HepG2 (cell line): ENCODE measurements around the gene CIB1. TPM values are rescaled to one million over a fixed set of nuclear protein-coding genes. Genes with fewer than 3 reads are reported as not detected.

ENCODE experiments used
- ATAC-seq: fragments of 200-7000 bp; cut with Tn5 transposase; 3 replicates; pipeline ENCODE4 v1.9.1; 2020; ENCODE audit warnings: mild to moderate bottlenecking, moderate library complexity
- BruUV-seq: library from RNA; stranded (reverse); fragments of 400-500 nt; replicated peaks from 2 replicates; lab custom pipeline; 2021; lab: Mats Ljungman, UMichigan
- CTCF ChIA-PET: fragments of 300-600 bp; formaldehyde crosslinking; extraction: SDS; loops from one replicate; lab custom pipeline; 2021; ENCODE audit warnings: low total read pairs, inconsistent platforms, low intra/inter-chr PET ratio; lab: Yijun Ruan, JAX
- POLR2A ChIA-PET: fragments of 350-600 bp; sonication (Branson Sonifier 250); formaldehyde crosslinking; loops from one replicate; lab custom pipeline; 2020; ENCODE audit warnings: antibody characterized with exemption, inconsistent platforms; lab: Yijun Ruan, JAX
- DNase-seq: peaks from one replicate; pipeline ENCODE4 v3.0.0-alpha.2; 2015; ENCODE audit warnings: low spot score
- FAIRE-seq: peaks from 3 replicates; lab custom pipeline; 2011; peaks lifted over from hg19 to GRCh38; lab: Jason Lieb, UNC
- H2AFZ ChIP-seq: one replicate; pipeline ENCODE4 v1.6.1; 2011; ENCODE audit warnings: low read length, inconsistent platforms
- H3K27ac ChIP-seq: fragments of 300-600 bp; 3 replicates; pipeline ENCODE4 v1.8.0; 2011; ENCODE audit warnings: mixed run types, mild to moderate bottlenecking, mixed read lengths, low read length, inconsistent platforms; ENCODE audit not compliant: insufficient read depth; ENCODE audit errors: extremely low read length
- H3K27me3 ChIP-seq, 2 experiments: fragments of 200-600 bp in 1 of 2; 2 replicates in 1 of 2; 3 replicates in 1 of 2; pipeline versions ENCODE4 v1.6.0 to v1.8.0; 2011; ENCODE audit warnings: low read length in 2 of 2, mild to moderate bottlenecking in 2 of 2, moderate library complexity in 2 of 2, inconsistent platforms in 1 of 2; ENCODE audit not compliant: insufficient read depth in 2 of 2, control insufficient read depth in 1 of 2
- H3K36me3 ChIP-seq, 2 experiments: fragments of 200-600 bp in 1 of 2; replicated peaks in 1 of 2; 2 replicates in 1 of 2; 3 replicates in 1 of 2; pipeline versions ENCODE4 v1.5.1 to v1.8.0; 2011; ENCODE audit warnings: low read length in 2 of 2, inconsistent platforms in 1 of 2; ENCODE audit not compliant: insufficient read depth in 2 of 2, control insufficient read depth in 1 of 2
- H3K4me1 ChIP-seq: 2 replicates; pipeline ENCODE4 v1.5.1; 2012; ENCODE audit warnings: low read length, inconsistent platforms; ENCODE audit not compliant: insufficient read depth
- H3K4me2 ChIP-seq: 2 replicates; pipeline ENCODE4 v1.6.0; 2011; ENCODE audit warnings: low read depth, low read length, inconsistent platforms
- H3K4me3 ChIP-seq, 3 experiments: fragments of 200-600 bp in 1 of 3; sonication (generic), shearing (Covaris generic) in 1 of 3; replicated peaks in 1 of 3; 2 replicates each; pipeline ENCODE4 v1.5.1; 2011 to 2016; ENCODE audit warnings: low read length in 3 of 3, inconsistent platforms in 2 of 3, low read depth in 2 of 3, mild to moderate bottlenecking in 2 of 3, control low read depth in 1 of 3, mixed read lengths in 1 of 3; ENCODE audit not compliant: insufficient read depth in 1 of 3
- H3K79me2 ChIP-seq: one replicate; pipeline ENCODE4 v1.6.1; 2011; ENCODE audit warnings: low read length, inconsistent platforms; ENCODE audit not compliant: insufficient read depth
- H3K9ac ChIP-seq: 2 replicates; pipeline ENCODE4 v1.6.0; 2011; ENCODE audit warnings: mild to moderate bottlenecking, low read depth, low read length, inconsistent platforms; ENCODE audit not compliant: insufficient read depth
- H3K9me3 ChIP-seq: 2 replicates; pipeline ENCODE4 v1.5.1; 2012; ENCODE audit warnings: mild to moderate bottlenecking, low read length
- H4K20me1 ChIP-seq: 2 replicates; pipeline ENCODE4 v1.6.0; 2011; ENCODE audit warnings: inconsistent platforms, mild to moderate bottlenecking, low read length, moderate library complexity; ENCODE audit not compliant: insufficient read depth
- ATRX ChIP-seq: sonication (generic); formaldehyde crosslinking; IDR thresholded peaks from 2 replicates; pipeline ENCODE4 v1.4.0; 2020; ENCODE audit warnings: missing genetic modification reagents, borderline replicate concordance
- DDIT3 ChIP-seq: sonication (generic); formaldehyde crosslinking; IDR thresholded peaks from 2 replicates; pipeline ENCODE4 v1.4.0; 2020; ENCODE audit warnings: mild to moderate bottlenecking, missing genetic modification reagents
- MNT ChIP-seq: fragments of 450-650 bp; IDR thresholded peaks from 2 replicates; pipeline ENCODE4 v1.6.1; 2016
- NR2F2 ChIP-seq: IDR thresholded peaks from 2 replicates; pipeline ENCODE4 v1.6.1; 2012; ENCODE audit warnings: low read depth, inconsistent platforms, borderline replicate concordance
- ONECUT2 ChIP-seq: sonication (generic); formaldehyde crosslinking; IDR thresholded peaks from 2 replicates; pipeline ENCODE4 v1.4.0; 2020; ENCODE audit warnings: missing genetic modification reagents
- SMAD9 ChIP-seq: sonication (generic); formaldehyde crosslinking; IDR thresholded peaks from 2 replicates; pipeline ENCODE4 v1.5.1; 2020; ENCODE audit warnings: mild to moderate bottlenecking, missing genetic modification reagents
- SOX13 ChIP-seq, 3 experiments: fragments of 450-650 bp in 1 of 3; sonication (generic) in 1 of 3; formaldehyde crosslinking in 1 of 3; IDR thresholded peaks in 2 of 3; conservative IDR thresholded peaks in 1 of 3; 2 replicates each; pipeline versions ENCODE4 v1.5.0 to v1.6.1; 2016 to 2020; ENCODE audit warnings: antibody characterized with exemption in 1 of 3, mild to moderate bottlenecking in 1 of 3, missing compliant biosample characterization in 1 of 3, missing genetic modification reagents in 1 of 3, moderate library complexity in 1 of 3
- SOX6 ChIP-seq, 2 experiments: fragments of 450-650 bp in 1 of 2; sonication (generic) in 1 of 2; formaldehyde crosslinking in 1 of 2; IDR thresholded peaks; 2 replicates each; pipeline versions ENCODE4 v1.4.0 to v1.6.1; 2017 to 2020; ENCODE audit warnings: antibody characterized with exemption in 1 of 2, mild to moderate bottlenecking in 1 of 2, missing genetic modification reagents in 1 of 2
- TARDBP ChIP-seq: sonication (generic); formaldehyde crosslinking; IDR thresholded peaks from 2 replicates; pipeline ENCODE4 v1.8.0; 2022; ENCODE audit warnings: mild to moderate bottlenecking, missing genetic modification reagents
- THAP8 ChIP-seq: sonication (generic); formaldehyde crosslinking; IDR thresholded peaks from 2 replicates; pipeline ENCODE4 v1.5.1; 2020; ENCODE audit warnings: missing genetic modification reagents, mild to moderate bottlenecking, borderline replicate concordance
- TRIM22 ChIP-seq: fragments of 450-650 bp; IDR thresholded peaks from 2 replicates; pipeline ENCODE4 v1.6.1; 2017
- ZNF609 ChIP-seq: sonication (generic); formaldehyde crosslinking; IDR thresholded peaks from 2 replicates; pipeline ENCODE4 v1.4.0; 2020; ENCODE audit warnings: mild to moderate bottlenecking, missing genetic modification reagents, borderline replicate concordance
- ZNF780A ChIP-seq: sonication (generic); formaldehyde crosslinking; IDR thresholded peaks from 2 replicates; pipeline ENCODE4 v1.8.0; 2022; ENCODE audit warnings: mild to moderate bottlenecking, missing genetic modification reagents, moderate library complexity
- ZNF841 ChIP-seq: sonication (generic); formaldehyde crosslinking; IDR thresholded peaks from 2 replicates; pipeline ENCODE4 v1.8.1; 2023; ENCODE audit warnings: missing genetic modification reagents, borderline replicate concordance
- WGBS: methylation state at CpG from one replicate; pipeline ENCODE4 v1.1.6; 2017; ENCODE audit warnings: low lambda C conversion rate; 5-methylcytosine and 5-hydroxymethylcytosine counted together
- in situ Hi-C: cut with HindIII; loops from 2 replicates; pipeline ENCODE4 v1.10.0; 2017; ENCODE audit warnings: low pct_unique_long_range_greater_than_20kb; ENCODE audit not compliant: extremely low pct_ligation_motif_present
- intact Hi-C: fragments of 100-400 bp; cut with micrococcal nuclease; formaldehyde crosslinking; loops from one replicate; pipeline ENCODE4 v1.10.0; 2022; ENCODE audit not compliant: unreplicated experiment
- polyA plus RNA-seq, 8 experiments: library from polyadenylated mRNA; depleted of rRNA in 3 of 8; stranded (reverse) in 7 of 8; unstranded in 1 of 8; fragments of >200 nt; fragmentation: Illumina TruSeq in 4 of 8; extraction: Trizol in 4 of 8; gene quantifications; 2 replicates each; pipeline versions ENCODE4 v1.2.1 to v1.2.3, GENCODE V29; 2011 to 2016; ENCODE audit warnings: low read depth in 4 of 8, missing spikeins in 1 of 8, mixed read lengths in 1 of 8; ENCODE audit not compliant: insufficient read depth in 1 of 8
- total RNA-seq, 5 experiments: library from RNA; depleted of rRNA; stranded (reverse); fragments of >200 nt; fragmentation: Illumina TruSeq; extraction: Trizol; gene quantifications; 2 replicates each; pipeline ENCODE4 v1.2.3, GENCODE V29; 2016; ENCODE audit warnings: low read depth in 1 of 5

The CIB1 gene
- total and polyA plus RNA-seq, 2 of the 13 experiments (the other 11 are each of a cell fraction or from before 2014, with no cell fraction given), result 38.7 to 72.7 TPM

GRCh38 chr15:90259524-90259923, 25.8 kb upstream of the CIB1 start (continued):
- TF ChIP-seq ZNF609, result no peak

- FAIRE-seq (no peak), DNase-seq (no peak), ATAC-seq (no peak)
- H3K27me3 ChIP-seq, result no peaks in the 10 kb centered on the region
- in situ Hi-C loops (no loop called here), intact Hi-C loops (no loop called here)
- ChIA-PET POLR2A (interaction anchor here (0.9 kb wide), 1 partner anchor 8 kb away, joined by 4 read pairs; the partner anchor contains the start of gene TTLL13), CTCF (no interaction called here)
- H3K36me3 ChIP-seq, result no peaks in the 10 kb centered on the region
- H3K79me2 ChIP-seq, result no peaks in the 10 kb centered on the region
- H3K4me3 ChIP-seq, result no peak overlapping the region
- H3K9ac ChIP-seq, result no peak overlapping the region
- no peak overlapping the region for H3K4me2 ChIP-seq
- H3K27ac ChIP-seq, result no peak overlapping the region
- WGBS, result 63% methylated on average over 3 of the region's 7 CpGs
- H3K9me3 ChIP-seq, result no peaks in the 10 kb centered on the region
- no TSS peak for BruUV-seq
- H2AFZ ChIP-seq, result no peak overlapping the region
- H4K20me1 ChIP-seq, result no peaks in the 10 kb centered on the region
- H3K4me1 ChIP-seq, result peaks cover 26% of the 10 kb centered on the region
- TF ChIP-seq DDIT3 (CRISPR knock-in tag) (no peak), ONECUT2 (CRISPR knock-in tag) (no peak), ZNF780A (no peak), MNT (no peak), TRIM22 (no peak), SOX6 (IDR thresholded peaks at IDR 0.05) (no peak), SOX6 (CRISPR knock-in tag; IDR thresholded peaks at IDR 0.05) (no peak), SOX13 (IDR thresholded peaks at IDR 0.05) (no peak), SOX13 (CRISPR knock-in tag; conservative IDR thresholded peaks at IDR 0.05 in 1 of 2, IDR thresholded peaks at IDR 0.05 in 1 of 2) (no peak), THAP8 (CRISPR knock-in tag) (no peak), ZNF841 (CRISPR knock-in tag) (no peak), SMAD9 (CRISPR knock-in tag) (no peak), NR2F2 (no peak), ATRX (CRISPR knock-in tag) (no peak), TARDBP (CRISPR knock-in tag) (no peak)
Measured at GRCh38 chr15:90257776-90258175, 24.0 kb upstream of the CIB1 start.
